ENCODE data around the gene CDCA7L. TPM values are rescaled to one million over a fixed set of nuclear protein-coding genes. Genes with fewer than 3 reads are reported as not detected.
A peak's percentile ranks its signal among the peaks of the same experiment; 100 is the strongest.
"Not testable (repeated sequence)": the region's sequence is repeated elsewhere in the genome, so short reads cannot be mapped to it uniquely, and the experiment has no call there.

Gene CDCA7L
- total and polyA plus RNA-seq, 2 experiments from 2014 or later, result 26.8 to 61.1 TPM

DNA sequence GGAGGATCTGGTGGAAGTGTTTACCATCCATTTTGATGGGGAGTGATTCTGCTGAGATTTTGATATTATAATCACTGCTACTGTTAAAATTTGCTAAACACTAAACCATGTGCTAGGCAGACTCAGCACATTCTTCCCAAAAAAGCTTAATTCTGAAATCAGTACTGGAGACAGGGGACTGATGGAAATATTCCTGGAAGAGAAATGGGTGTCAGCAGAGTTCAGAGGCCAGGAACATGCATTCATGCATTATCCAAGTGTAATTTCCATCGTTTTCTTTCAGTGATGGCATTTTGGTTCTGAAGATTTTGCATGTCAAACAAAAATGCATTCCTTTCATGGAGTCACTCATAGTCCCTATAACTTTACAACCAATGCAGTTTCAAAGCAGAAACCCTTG is 79.0 kb downstream of the CDCA7L start:
- Histone ChIP-seq H3K9me3 (ENCODE audit: low read depth) (no peaks in the 10 kb centered on the region), H3K36me3 (no peaks in the 10 kb centered on the region), H3K4me3 (no peak overlapping the region), H3K27me3 (no peaks in the 10 kb centered on the region), H3K4me1 (ENCODE audit: low read depth) (peaks cover 7% of the 10 kb centered on the region), H3K27ac (no peak overlapping the region)
- DNase-seq (ENCODE audit: low read depth in 1 of 2, low spot score in 1 of 2), result no peak
- TF ChIP-seq, protein P1, sequence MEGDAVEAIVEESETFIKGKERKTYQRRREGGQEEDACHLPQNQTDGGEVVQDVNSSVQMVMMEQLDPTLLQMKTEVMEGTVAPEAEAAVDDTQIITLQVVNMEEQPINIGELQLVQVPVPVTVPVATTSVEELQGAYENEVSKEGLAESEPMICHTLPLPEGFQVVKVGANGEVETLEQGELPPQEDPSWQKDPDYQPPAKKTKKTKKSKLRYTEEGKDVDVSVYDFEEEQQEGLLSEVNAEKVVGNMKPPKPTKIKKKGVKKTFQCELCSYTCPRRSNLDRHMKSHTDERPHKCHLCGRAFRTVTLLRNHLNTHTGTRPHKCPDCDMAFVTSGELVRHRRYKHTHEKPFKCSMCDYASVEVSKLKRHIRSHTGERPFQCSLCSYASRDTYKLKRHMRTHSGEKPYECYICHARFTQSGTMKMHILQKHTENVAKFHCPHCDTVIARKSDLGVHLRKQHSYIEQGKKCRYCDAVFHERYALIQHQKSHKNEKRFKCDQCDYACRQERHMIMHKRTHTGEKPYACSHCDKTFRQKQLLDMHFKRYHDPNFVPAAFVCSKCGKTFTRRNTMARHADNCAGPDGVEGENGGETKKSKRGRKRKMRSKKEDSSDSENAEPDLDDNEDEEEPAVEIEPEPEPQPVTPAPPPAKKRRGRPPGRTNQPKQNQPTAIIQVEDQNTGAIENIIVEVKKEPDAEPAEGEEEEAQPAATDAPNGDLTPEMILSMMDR (IDR thresholded peaks at IDR 0.05; ENCODE audit: low read depth, low read length), result no peak

GRCh38 chr7:21865631-21866204 is 80.0 kb downstream of the CDCA7L start:
- peak in 1 of 2 donors; percentile 6 for DNase-seq (ENCODE audit: low read depth in 1 of 2, low spot score in 1 of 2)
- H3K4me1 ChIP-seq (ENCODE audit: low read depth); H3K27ac ChIP-seq; H3K9me3 ChIP-seq (ENCODE audit: low read depth); H3K27me3 ChIP-seq; H3K36me3 ChIP-seq; H3K4me3 ChIP-seq: not testable (repeated sequence)

DNA sequence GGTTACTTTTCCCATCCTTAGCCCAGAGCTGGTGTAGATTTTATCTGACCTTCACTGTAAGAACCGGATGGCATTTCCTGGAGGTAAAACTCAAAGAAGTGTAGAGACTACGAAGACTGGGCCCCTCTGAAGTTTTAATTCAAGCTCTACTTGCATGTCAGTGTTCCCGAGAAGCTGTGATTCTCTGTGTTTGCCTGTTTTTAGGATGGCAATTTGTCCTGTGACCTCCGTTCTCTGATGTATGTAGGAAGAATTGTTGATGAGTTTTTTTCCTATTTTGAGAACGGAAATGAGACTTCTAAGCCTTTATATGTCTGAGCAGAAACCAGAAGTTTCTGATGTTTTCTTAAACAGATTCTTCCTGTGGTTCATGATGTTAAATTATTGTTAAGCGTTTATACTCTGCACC is 94.1 kb downstream of the CDCA7L start:
- TF ChIP-seq, protein P1 (IDR thresholded peaks at IDR 0.05; ENCODE audit: low read depth, low read length), result no peak
- no peak for DNase-seq (ENCODE audit: low read depth in 1 of 2, low spot score in 1 of 2)
- H3K4me1 ChIP-seq (ENCODE audit: low read depth), result no peaks in the 10 kb centered on the region
- peaks cover 2% of the 10 kb centered on the region for H3K9me3 ChIP-seq (ENCODE audit: low read depth)
- no peak overlapping the region for H3K27ac ChIP-seq
- no peak overlapping the region for H3K4me3 ChIP-seq
- H3K27me3 ChIP-seq, result no peaks in the 10 kb centered on the region
- no peaks in the 10 kb centered on the region for H3K36me3 ChIP-seq

Data from cardiac muscle cell (in vitro differentiated cells and primary cell).